NCI-H2029 treated with DMSO at 0.1 percent for 48 hours (cell line): ENCODE results near the gene ABHD16B.
"Not testable (repeated sequence)": the region's sequence is repeated elsewhere in the genome, so short reads cannot be mapped to it uniquely, and the experiment has no call there.

ENCODE experiments used
- DNase-seq: peaks from one replicate; lab custom pipeline; 2025; lab: John Stamatoyannopoulos, UW

The ABHD16B gene

DNA sequence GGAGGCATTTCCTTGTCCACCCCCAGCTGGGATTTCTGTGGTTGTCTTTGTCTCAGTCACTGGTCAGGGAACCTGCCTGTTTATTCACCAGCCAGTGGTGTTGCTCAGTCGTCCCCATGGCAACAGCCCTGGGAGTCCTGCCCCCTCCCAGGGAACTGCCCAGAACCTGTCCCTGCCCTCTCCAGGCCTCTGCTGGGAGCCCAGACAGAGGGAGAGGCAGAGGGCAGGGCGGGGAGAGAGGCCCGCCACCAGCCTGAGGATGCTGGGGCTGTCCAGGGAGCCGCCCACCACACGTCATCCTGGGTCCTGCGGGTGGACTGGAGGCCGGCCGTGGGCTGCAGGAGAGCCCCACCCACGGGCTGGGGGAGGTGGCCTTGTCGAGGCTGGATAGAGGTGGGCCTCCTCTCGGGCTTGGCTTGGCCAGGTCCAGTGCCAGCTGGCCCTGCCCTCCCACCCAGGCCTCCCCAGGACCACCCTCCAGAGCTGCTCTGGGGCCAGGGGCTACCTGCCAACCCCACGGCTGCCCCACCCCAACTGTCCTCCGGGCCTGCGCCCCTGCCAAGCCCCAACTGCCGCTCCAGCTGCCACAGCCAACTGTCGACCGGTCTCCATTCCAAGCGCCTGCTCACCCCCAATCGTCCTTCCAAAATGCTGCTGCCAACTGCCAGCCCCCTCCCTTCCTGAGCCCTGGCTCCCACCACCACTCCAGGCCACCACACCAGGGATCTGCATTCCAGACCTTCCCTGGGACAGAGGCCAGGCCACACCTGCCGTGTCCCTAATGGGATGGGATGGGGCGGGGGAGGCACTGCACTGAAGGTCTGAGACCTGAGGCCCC is 26.1 kb upstream of the ABHD16B start:
- peak; percentile 28 for DNase-seq

DNA sequence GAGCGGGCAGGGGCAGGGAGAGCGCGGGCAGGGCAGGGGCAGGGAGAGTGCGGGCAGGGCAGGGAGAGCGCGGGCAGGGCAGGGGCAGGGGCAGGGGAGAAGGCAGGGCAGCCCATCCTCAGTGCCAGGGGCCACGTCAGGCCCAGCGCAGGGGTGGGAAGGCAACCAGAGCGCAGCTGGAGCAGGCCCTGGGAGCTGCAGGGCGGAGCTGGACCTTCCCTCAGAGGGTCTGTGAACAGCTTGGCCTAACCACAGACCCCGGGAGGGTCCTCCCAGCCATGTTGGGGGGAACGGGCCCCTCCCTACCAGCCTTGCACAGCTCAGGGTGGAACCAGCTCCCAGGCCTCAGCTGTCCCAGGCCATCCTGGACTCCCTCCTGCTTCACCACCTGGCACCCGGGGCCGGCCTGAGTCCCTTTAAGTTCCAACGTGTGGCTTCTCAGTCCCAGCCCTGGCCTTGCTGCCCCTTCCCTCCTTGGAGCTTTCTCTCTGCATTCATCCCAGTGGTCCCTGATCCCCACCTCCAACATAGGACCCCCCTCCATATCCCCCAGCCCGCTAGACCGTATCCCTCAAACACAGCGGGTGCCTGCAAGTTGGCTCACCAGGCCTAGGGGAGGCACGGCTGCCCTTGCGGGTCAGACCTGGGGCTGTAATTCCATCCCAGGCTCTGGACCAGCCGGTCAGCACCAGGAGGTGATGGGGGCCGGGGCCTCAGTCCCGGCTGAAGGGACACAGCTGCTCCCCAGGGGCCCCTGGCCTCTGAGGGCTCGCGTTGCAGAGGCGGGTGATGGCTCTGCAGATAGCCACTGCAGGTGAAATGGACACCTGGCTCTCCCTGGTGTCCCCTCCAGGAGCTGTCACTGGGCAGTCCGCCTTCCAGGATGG is 24.6 kb upstream of the ABHD16B start:
- DNase-seq, result no peak

GRCh38 chr20:63837479-63837878 is 23.8 kb upstream of the ABHD16B start:
- no peak for DNase-seq

- DNase-seq, result no peak
Measured at GRCh38 chr20:63839620-63840019, 21.7 kb upstream of the ABHD16B start.

DNA sequence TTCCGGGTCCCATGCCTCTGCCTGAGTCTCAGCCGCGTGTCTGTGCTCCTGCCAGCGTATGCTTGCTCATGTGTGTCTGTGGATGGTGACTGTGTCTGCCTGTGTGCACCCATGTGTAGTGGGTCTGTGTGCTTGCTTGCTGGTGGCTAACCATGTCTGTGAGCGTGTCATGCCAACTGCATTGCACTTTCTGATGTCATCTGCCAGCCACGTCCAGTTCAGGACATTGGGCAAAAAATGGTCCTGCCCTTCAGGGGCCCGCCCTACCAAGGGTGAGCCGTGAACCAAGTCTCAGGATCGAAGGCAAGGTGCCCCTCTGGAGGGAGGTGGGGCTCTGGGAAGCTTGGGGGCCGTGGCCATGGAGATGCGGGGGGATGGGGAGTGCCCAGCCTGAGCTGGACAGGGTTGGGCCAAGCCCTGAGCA is 20.9 kb upstream of the ABHD16B start:
- no peak for DNase-seq

DNA sequence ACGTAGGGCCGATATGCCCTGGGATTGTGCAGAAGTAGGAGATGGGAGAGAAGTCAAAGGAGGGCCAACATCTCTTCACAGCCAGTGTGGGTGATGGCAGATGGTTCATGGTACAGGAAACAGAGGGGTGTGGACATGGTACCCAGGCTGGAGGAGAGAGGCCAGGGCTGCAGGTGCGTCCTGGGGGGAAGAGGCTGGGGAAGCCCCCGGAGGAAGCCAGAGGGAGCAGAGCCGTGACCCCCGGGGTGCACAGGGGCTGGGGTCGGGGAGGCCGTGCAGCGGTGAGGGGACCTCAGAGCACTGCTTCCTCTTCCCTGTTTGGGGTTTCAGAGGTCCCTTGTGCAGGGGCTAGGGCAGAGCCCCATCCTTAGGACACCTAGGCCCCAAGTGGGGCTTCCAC is 19.0 kb upstream of the ABHD16B start:
- no peak for DNase-seq

DNA sequence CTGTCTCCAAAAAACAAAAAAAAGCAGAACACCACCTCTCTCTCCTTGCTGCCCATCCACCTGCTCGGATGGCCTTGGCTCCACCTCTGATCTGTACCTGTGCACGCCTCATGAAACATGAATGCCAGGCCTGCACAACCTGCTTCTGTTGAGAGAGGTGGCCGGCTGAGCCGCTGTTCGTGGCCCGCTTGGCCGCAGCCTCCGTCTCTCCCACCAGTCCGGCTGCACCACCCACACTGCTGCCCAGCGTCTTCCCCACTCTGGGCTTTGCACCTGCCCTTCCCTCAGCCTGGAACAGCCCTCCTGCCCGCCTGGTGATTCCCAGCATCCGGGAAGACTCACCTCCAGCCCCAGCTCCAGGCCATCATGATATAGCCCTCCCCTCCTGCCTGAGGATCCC is 18.1 kb upstream of the ABHD16B start:
- no peak for DNase-seq

GRCh38 chr20:63843778-63844177 is 17.5 kb upstream of the ABHD16B start:
- DNase-seq, result no peak

DNA sequence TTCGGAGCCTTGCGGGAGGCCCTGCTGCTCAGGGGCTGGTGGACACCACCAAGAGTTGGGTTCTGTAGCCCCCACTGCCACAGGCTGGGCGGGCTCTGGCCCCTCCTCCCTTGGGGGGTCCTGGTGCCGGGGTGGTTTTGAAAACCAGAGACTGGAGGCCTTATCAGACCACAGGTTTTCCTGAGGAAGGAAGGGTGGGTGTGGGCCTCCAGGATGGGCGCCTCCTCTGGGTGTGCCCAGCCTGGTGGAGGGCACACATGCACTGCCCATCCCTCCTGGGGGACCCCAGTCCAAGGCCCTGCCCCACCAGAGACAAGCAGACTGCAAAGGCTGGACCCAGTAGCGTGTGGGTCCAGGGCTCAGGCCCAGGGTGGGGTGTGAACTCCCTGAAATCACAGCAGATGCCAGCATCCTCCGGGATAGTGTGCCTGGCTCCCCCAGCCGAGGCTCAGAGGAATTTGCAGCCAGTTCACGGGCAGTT is 16.7 kb upstream of the ABHD16B start:
- no peak for DNase-seq

- no peak for DNase-seq
Measured at GRCh38 chr20:63846128-63846771, 15.0 kb upstream of the ABHD16B start.

DNA sequence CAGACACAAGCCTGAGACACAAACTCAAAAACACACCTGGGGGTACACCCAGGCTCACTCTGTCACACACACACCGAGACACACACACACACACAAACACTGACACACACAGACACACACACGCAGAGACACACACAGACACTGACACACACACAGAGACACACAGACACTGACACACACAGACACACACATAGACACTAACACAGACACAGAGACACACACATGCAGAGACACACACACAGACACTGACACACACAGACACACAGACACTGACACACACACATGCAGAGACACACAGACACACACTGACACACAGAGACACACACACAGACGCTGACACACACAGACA is 14.4 kb upstream of the ABHD16B start:
- DNase-seq, result no peak

- DNase-seq, result no peak
Measured at GRCh38 chr20:63847237-63848002, 13.9 kb upstream of the ABHD16B start.

- DNase-seq, result no peak
Measured at GRCh38 chr20:63848003-63848911, 13.0 kb upstream of the ABHD16B start.

GRCh38 chr20:63850689-63851547 is 10.4 kb upstream of the ABHD16B start:
- no peak for DNase-seq

GRCh38 chr20:63851548-63851943 is 9.8 kb upstream of the ABHD16B start:
- not testable (repeated sequence) for DNase-seq

- DNase-seq, result not testable (repeated sequence)
Measured at GRCh38 chr20:63853733-63854068, 7.6 kb upstream of the ABHD16B start.

- DNase-seq, result no peak
Measured at GRCh38 chr20:63854069-63854765, 7.1 kb upstream of the ABHD16B start.

- DNase-seq, result no peak
Measured at GRCh38 chr20:63854766-63855362, 6.4 kb upstream of the ABHD16B start.
